ENCODE measurements around the gene ZP2. TPM values are rescaled to one million over a fixed set of nuclear protein-coding genes. Genes with fewer than 3 reads are reported as not detected.
A peak's percentile ranks its signal among the peaks of the same experiment; 100 is the strongest.

Gene ZP2
- total RNA-seq, 2 experiments from 2014 or later = not detected

DNA sequence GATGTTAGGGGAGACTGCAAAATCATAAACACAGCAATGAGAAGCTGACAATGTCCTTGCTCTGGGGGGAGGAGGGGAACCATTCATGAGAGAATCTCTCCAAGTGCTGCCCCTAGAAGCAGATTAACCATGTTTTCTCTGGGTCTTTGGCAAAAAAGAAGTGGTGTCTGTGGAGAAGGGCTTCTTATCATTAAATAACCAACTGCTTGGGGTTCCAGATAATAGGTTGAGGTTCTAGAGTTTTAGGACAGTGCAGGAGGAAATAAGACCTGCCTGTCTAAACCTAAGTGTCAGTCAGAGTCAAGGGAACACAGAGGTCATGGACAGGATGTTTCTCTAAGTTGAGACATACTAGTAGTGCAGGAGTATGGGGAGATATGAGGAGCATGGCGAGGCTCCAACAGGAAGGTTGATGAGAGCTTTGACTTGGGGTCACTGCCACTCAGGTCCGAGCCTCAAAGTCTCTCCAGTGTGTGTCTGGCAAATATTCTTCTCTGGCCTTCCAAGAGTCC lies 17.0 kb upstream of the ZP2 start:
- Mint-ChIP-seq H3K4me3 (no peak overlapping the region), H3K27ac (no peak overlapping the region), H3K27me3 (peaks cover 71% of the 10 kb centered on the region), H3K4me1 (peaks cover 14% of the 10 kb centered on the region), H3K36me3 (no peaks in the 10 kb centered on the region), H3K9me3 (no peaks in the 10 kb centered on the region)
- no peak for ATAC-seq (ENCODE audit: low read depth)
- DNase-seq = no peak
- POLR2A ChIA-PET = no interaction called here

- Mint-ChIP-seq H3K27ac (no peak overlapping the region), H3K27me3 (peaks cover 66% of the 10 kb centered on the region), H3K9me3 (no peaks in the 10 kb centered on the region), H3K4me1 (peaks cover 17% of the 10 kb centered on the region), H3K36me3 (no peaks in the 10 kb centered on the region), H3K4me3 (no peak overlapping the region)
- ATAC-seq (ENCODE audit: low read depth) (no peak), DNase-seq (no peak)
- POLR2A ChIA-PET = no interaction called here
Observed at GRCh38 chr16:21227866-21228265, 16.5 kb upstream of the ZP2 start.

DNA sequence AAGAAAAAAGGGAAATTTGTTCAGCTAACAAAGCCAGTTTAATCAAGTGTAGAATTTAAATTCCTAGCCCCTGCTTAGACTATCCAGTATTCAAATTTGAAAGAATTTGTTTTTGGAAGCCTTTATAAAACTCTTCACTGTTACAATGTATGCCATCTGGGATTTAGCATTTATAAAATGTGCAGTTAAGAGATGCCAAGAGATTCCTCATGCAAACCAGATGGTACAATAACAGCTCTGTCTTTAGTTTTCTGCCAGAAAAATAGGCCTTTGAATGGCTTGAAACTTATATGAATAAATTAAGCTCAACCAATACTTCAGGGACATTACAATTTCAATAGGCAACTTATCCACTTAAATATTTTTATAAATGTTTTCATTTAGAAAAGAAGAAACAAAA lies 15.4 kb upstream of the ZP2 start:
- Mint-ChIP-seq H3K36me3 (no peaks in the 10 kb centered on the region), H3K4me1 (peaks cover 18% of the 10 kb centered on the region), H3K27ac (no peak overlapping the region), H3K27me3 (peaks cover 69% of the 10 kb centered on the region), H3K9me3 (no peaks in the 10 kb centered on the region), H3K4me3 (no peak overlapping the region)
- POLR2A ChIA-PET = no interaction called here
- ATAC-seq (ENCODE audit: low read depth) (no peak), DNase-seq (no peak)

DNA sequence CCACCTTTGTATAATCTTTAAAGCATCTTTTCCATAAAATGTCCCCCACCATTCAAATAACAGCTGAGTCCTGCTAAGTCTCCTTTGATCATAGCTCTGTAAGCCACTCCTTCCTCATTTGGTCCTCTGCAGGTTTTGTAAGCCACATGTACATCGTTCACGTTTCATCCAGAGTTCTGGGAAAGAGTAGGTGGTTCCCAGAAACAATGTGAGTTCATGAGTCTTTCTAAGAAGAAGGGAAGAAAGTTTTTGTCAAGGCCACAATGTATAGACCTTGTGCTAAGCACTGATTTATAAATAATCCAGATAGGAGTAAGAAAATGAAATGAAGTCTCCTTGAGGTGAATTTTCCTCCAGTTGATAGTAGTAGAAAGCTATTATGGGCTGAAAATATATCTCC lies 13.4 kb upstream of the ZP2 start:
- H3K27me3 Mint-ChIP-seq = peaks cover 70% of the 10 kb centered on the region
- no peak overlapping the region for H3K4me3 Mint-ChIP-seq
- H3K27ac Mint-ChIP-seq = peak overlapping the region; percentile 47
- H3K9me3 Mint-ChIP-seq = no peaks in the 10 kb centered on the region
- no peak for DNase-seq
- POLR2A ChIA-PET = no interaction called here
- ATAC-seq (ENCODE audit: low read depth) = peak; percentile 74
- no peaks in the 10 kb centered on the region for H3K36me3 Mint-ChIP-seq
- H3K4me1 Mint-ChIP-seq = peaks cover 18% of the 10 kb centered on the region

DNA sequence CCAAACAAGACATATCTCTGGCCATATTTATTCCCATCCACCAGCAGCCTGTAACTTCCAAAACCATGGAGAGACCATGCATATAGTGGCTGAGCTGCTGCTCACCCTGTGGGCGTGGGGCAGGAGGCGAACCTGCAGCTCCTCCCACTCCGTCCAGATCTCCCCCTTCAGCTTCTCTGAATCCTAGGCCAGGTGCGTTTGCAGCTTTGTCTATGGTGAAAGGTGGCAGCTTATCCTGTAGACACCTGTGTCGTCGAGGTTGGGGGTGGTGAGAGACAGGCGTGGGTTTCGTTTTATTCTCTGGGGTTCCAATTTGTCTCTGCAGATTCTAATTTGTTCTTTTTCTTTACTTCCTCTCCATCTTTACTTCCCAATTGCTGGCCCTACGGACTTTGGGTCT lies 12.4 kb upstream of the ZP2 start:
- Mint-ChIP-seq H3K4me1 (peaks cover 18% of the 10 kb centered on the region), H3K36me3 (no peaks in the 10 kb centered on the region), H3K9me3 (no peaks in the 10 kb centered on the region), H3K4me3 (no peak overlapping the region), H3K27ac (no peak overlapping the region), H3K27me3 (peaks cover 62% of the 10 kb centered on the region)
- no peak for DNase-seq
- POLR2A ChIA-PET = no interaction called here
- ATAC-seq (ENCODE audit: low read depth) = no peak

DNA sequence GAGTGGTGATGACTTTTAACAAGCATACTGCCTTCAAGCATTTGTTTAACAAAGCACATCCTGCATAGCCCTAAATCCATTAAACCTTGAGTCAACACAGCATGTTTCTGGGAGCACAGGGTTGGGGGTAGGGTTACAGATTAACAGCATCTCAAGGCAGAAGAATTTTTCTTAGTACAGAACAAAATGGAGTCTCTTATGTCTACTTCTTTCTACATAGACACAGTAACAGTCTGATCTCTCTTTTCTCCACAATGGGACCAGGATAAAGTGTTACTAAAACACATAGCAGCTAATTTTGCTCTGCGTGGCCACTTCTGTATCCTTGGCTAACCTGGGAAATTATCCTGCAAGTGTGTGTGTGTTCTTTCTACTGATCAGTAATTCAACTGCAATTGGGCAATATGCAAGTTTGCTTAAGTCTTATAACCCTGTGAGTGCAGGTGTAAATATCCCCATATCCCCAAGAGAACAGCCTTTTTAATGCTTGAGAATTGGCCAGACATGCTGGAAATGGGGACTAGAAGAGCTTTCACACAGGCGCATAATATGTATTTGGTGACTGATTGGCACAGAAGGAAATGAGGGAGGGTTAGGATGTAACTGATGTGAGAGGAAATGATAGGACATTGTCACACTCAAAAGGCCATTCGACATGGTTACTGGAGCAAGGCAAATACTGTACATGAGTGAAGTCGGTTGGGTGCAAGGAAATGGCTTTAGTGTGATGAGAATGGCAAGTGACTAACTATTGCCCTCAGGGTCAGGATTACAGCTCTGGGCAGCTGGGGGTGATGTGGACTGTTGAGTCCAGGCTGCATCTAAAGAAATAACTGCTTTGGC lies 11.3 kb upstream of the ZP2 start:
- Mint-ChIP-seq H3K36me3 (no peaks in the 10 kb centered on the region), H3K27me3 (peaks cover 57% of the 10 kb centered on the region), H3K27ac (no peak overlapping the region), H3K4me1 (peaks cover 16% of the 10 kb centered on the region), H3K4me3 (no peak overlapping the region), H3K9me3 (no peaks in the 10 kb centered on the region)
- DNase-seq (no peak), ATAC-seq (ENCODE audit: low read depth) (no peak)
- POLR2A ChIA-PET = no interaction called here

GRCh38 chr16:21219551-21219950 lies 8.2 kb upstream of the ZP2 start:
- Mint-ChIP-seq H3K27ac (no peak overlapping the region), H3K9me3 (no peaks in the 10 kb centered on the region), H3K27me3 (peaks cover 49% of the 10 kb centered on the region), H3K4me1 (peaks cover 6% of the 10 kb centered on the region), H3K4me3 (no peak overlapping the region), H3K36me3 (no peaks in the 10 kb centered on the region)
- ATAC-seq (ENCODE audit: low read depth) (no peak), DNase-seq (no peak)
- POLR2A ChIA-PET = no interaction called here

- Mint-ChIP-seq H3K4me3 (no peak overlapping the region), H3K4me1 (peaks cover 3% of the 10 kb centered on the region), H3K9me3 (no peaks in the 10 kb centered on the region), H3K36me3 (no peaks in the 10 kb centered on the region), H3K27ac (no peak overlapping the region), H3K27me3 (peaks cover 53% of the 10 kb centered on the region)
- ATAC-seq (ENCODE audit: low read depth) (no peak), DNase-seq (no peak)
- POLR2A ChIA-PET = no interaction called here
Observed at GRCh38 chr16:21218153-21218552, 6.8 kb upstream of the ZP2 start.

DNA sequence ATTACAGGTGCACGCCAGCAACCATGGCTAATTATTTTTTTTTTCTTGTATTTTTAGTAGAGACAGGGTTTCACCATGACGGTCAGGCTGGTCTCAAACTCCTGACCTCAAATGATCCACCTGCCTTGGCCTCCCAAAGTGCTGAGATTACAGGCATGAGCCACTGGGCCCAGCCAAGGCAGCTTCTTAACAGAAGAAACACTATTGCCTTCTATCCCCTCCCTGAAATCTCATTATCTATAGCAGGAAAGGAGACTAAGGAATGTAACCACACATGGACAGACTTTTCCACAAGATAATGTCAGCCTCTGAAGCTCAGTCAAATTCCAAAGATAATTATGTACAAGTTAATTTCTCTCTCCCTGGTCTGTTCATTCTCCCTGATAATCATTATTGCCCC lies 5.7 kb upstream of the ZP2 start:
- H3K4me1 Mint-ChIP-seq = no peaks in the 10 kb centered on the region
- no peak for DNase-seq
- no peak overlapping the region for H3K4me3 Mint-ChIP-seq
- POLR2A ChIA-PET = no interaction called here
- no peaks in the 10 kb centered on the region for H3K9me3 Mint-ChIP-seq
- no peak for ATAC-seq (ENCODE audit: low read depth)
- peaks cover 51% of the 10 kb centered on the region for H3K27me3 Mint-ChIP-seq
- no peak overlapping the region for H3K27ac Mint-ChIP-seq
- H3K36me3 Mint-ChIP-seq = no peaks in the 10 kb centered on the region

DNA sequence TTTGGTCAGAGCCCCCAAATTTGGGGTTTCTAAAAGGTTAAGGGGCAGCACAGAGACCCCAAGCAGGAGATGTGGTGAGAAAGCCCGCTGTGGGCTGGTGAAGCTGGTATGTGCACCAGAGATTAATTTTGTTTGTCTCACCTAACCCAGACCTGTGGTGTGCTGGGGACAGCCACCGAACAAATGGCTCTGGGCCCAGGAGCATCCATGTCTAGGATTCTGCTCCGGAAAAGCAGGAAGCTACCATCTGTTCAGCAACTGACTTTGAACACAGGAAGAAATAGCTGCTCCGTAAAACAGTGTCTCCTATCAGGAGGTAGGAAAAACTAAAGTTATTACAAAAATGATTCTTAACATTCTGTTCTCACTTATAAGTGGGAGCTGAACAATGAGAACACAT lies 2.7 kb upstream of the ZP2 start:
- Mint-ChIP-seq H3K27me3 (peaks cover 42% of the 10 kb centered on the region), H3K4me3 (no peak overlapping the region), H3K4me1 (no peaks in the 10 kb centered on the region), H3K36me3 (no peaks in the 10 kb centered on the region), H3K27ac (no peak overlapping the region), H3K9me3 (no peaks in the 10 kb centered on the region)
- POLR2A ChIA-PET = no interaction called here
- no peak for ATAC-seq (ENCODE audit: low read depth)
- no peak for DNase-seq

- ATAC-seq (ENCODE audit: low read depth) = no peak
- DNase-seq = no peak
- H3K27ac Mint-ChIP-seq = no peak overlapping the region
- H3K9me3 Mint-ChIP-seq = no peaks in the 10 kb centered on the region
- no peaks in the 10 kb centered on the region for H3K36me3 Mint-ChIP-seq
- H3K4me3 Mint-ChIP-seq = no peak overlapping the region
- no peaks in the 10 kb centered on the region for H3K4me1 Mint-ChIP-seq
- peaks cover 18% of the 10 kb centered on the region for H3K27me3 Mint-ChIP-seq
- POLR2A ChIA-PET = no interaction called here
Observed at GRCh38 chr16:21208446-21209230, 2.7 kb downstream of the ZP2 start.

DNA sequence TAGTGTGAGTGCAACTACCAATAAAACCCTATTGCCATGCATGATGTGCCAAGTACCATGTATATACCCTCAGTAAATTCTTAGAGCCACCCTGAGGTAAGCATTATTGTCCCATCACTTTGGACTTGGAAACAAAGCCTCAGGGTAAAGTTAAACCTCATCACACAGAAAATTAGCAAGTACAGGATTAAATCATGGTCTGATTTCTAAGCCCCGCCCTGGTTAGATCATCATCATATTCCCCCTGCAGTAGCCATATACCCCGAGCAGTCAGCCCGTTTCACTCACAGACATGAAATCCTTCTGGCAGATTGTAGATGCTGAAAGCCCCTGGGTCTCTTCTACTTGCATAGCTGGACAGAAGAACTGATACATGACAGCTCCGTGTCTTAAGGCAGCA lies 4.8 kb downstream of the ZP2 start:
- H3K36me3 Mint-ChIP-seq = no peaks in the 10 kb centered on the region
- H3K4me3 Mint-ChIP-seq = no peak overlapping the region
- no peaks in the 10 kb centered on the region for H3K9me3 Mint-ChIP-seq
- peaks cover 24% of the 10 kb centered on the region for H3K27me3 Mint-ChIP-seq
- DNase-seq (no peak), ATAC-seq (ENCODE audit: low read depth) (no peak)
- POLR2A ChIA-PET = no interaction called here
- H3K4me1 Mint-ChIP-seq = no peaks in the 10 kb centered on the region
- H3K27ac Mint-ChIP-seq = no peak overlapping the region

DNA sequence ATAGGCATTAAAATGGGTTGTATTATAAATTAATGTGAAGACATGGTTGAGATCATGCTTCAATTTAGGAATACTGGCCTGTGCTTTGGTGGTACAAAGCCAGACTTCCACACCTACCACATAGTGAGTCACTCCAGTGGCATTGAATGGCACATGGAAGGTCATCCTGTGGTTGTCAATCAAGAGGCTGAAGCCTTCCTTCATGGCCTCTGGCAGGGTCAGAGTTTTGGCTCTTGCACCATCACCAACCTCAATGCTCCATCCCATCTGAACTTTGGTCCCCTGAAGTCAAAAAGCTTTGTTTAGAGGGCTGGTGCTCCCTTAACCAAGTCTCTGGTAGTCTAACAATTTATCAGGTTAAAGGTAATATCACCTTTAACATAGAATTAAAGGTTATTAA lies 6.1 kb downstream of the ZP2 start:
- Mint-ChIP-seq H3K9me3 (no peaks in the 10 kb centered on the region), H3K36me3 (no peaks in the 10 kb centered on the region)

More for the DNA sequence above, 6.1 kb downstream of the ZP2 start:
- DNase-seq = no peak
- peaks cover 27% of the 10 kb centered on the region for H3K27me3 Mint-ChIP-seq
- POLR2A ChIA-PET = no interaction called here
- H3K4me1 Mint-ChIP-seq = no peaks in the 10 kb centered on the region
- no peak for ATAC-seq (ENCODE audit: low read depth)
- H3K27ac Mint-ChIP-seq = no peak overlapping the region
- no peak overlapping the region for H3K4me3 Mint-ChIP-seq
